GM21390 (cell line): ENCODE measurements around the gene DDX1.

Source experiments
- ATAC-seq: cut with Tn5 transposase; IDR thresholded peaks from one replicate; pipeline ENCODE4 v1.9.1; 2021; ENCODE audit not compliant: unreplicated experiment

Gene DDX1

DNA sequence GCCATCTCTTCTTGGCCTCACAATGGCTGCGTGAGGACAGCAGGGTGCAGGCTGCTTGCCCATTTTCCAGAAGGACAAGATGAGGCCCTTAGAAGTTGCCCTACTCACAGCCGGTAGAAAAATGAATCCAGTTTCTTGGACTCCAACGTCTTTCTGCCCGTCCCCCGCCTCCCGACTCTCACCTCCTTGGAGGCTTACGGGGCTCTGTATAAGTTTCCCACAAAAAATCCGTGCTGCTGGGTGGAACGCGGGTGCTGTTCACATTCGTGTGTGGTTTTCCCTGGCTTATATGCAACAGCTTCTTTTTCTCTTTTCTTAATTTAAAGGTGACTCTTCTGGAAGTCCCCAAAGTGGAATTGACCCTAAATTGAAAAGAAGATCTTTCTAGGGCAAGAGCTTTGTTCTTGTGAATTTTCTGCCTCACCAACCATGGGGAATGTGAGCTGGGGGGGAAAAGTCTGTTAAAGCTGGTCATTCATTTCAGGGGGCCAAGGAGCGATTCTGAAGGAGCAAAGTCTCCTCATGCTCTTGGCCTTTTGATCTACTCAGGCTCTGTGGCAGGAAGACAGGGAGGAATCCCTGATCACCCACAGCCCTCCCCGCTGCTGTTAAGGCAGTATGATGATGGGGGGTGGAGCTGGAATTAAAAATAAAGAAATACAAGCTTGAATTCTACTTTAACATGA, 51.3 kb downstream of the DDX1 start:
- ATAC-seq = no peak

DNA sequence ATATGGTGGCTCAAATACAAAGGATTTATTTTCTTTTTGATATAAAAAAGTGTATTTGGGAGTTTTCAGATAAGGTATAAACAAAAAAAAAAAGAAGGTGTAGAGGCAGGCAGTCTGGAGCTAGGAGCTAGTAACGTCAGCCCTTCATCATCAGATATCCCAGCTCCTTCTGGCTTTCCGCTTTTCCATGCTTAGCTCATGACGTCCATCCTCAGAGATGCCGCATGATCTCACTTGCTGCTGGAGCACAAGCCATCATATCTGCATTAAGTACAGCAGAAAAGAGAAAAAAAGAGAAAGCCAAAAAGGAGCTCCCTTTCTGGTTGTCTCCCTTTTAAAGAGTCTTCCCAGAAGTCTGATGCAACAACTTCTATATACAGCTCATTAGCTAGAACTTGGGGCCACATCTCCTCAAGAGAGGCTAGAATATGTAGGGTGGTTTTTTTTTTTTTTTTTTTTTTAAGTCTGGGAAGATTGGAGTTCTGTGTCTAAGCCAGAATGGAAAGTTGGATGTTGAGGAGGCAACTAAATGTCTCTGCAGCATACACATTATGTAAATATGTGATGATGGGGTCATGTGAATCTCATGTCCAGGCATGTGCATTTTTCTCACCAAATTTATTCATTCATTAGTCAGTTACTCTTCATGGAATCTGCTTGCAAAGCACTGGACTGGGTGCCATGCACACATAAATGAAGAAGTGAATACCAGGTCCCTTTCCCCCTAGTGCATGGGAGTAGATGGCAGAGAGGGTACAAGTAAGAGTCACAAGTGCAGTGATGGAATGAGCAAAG, 52.3 kb downstream of the DDX1 start:
- no peak for ATAC-seq

DNA sequence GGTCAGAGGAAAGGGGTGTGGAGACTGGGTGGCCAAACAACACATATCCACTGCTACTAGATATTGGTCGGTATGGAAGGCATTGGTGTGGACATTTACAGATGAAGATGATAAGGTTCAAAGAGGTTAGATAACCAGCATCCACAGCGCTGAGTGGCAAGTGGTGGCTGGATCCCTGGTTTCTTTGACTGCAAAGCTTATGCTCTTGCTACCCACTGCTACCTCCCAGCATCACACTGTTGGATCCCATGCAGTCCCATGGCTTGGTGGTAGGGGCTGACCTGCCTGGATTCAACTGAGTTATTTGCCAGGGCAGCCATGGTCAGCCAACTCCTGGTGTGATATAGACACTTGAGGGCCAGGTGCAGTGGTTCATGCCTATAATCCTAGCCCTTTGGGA, 53.6 kb downstream of the DDX1 start:
- no peak for ATAC-seq

DNA sequence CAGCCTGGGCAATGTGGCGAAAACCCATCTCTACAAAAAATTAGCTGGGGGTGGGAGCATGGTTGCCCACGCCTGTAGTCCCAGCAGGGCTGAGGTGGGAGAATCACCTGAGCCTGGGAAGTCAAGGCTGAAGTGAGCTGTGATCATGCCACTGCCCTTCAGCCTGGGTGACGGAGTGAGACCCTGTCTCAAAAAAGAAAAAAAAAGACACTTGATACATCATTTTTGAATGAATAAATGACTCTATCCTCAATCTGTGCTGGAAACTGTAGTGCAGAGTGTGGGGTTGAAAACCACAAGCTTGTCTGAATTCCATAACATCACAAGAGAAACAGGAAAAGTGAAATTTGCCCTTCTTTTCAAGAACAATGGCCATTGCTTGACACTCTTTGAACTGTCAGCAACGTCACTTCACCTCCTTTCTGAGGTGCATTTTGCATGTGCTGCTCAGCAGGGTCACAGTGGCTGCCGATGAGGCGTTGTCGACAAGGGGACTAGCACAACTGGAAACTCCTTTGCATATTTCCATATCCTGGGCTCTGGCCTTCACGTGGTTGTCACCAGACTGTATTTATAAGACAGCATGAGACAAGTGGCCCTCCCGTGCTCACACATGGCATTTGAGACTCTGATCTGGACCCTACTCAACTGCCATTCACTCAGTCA, 54.2 kb downstream of the DDX1 start:
- ATAC-seq = no peak

DNA sequence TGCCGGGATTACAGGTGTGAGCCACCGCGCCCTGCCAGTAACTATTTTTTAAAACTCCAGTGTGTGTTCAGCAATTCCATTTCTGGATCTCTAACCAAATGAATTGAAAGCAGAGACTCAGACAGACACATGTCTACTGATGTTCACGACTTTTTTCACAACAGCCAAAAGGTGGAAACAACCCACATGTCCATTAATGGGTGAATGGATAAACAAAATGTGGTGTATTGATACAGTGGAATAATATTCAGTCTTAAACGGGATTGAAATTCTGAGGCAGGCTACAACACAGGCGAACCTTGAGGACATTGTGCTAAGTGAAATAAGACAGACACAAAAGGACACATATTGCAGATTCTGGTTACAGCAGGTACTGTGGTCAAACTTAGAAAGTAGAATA, 55.0 kb downstream of the DDX1 start:
- ATAC-seq = no peak

DNA sequence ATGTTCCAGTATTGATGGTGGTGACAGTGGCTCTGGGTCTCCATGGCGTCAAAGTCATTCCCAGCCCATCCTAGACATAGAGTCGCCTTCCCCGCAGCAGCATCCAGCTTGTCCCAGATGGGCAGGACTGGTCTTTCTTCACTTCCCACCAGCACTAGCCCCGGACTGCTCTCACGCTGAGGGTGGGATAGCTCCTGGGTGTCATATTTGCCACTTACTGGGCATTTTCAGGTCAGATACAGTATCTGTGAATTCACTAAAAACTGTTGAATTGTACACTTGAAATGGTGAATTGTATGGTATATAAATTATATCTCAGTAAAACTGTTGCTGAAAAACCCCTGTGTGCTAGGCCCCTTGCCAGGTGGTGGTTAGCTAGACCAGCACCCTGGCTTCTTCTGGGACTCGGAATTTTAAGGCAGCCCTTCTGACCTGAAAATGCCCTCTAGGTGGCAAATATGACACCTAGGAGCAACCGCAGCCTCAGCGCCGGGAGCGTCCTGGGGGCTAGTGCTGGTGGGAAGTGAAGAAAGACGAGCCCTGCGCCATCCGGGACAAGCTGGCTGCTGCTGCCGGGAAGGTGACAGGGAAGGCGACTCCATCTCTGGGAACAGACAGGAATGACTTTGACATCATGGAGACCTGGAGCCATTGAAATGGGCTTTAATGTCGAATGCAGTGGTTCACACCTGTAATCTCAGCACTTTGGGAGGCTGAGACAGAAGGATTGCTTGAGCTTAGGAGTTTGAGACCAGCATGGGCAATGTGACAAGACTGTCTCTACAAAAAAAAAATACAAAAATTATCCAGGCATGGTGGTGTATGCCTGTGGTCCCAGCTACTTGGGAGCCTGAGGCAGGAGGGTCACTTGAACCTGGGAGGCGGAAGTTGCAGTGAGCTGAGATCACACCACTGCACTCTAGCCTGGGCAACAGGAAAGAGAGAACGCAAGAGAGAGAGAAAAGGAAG, 56.2 kb downstream of the DDX1 start:
- ATAC-seq = no peak

DNA sequence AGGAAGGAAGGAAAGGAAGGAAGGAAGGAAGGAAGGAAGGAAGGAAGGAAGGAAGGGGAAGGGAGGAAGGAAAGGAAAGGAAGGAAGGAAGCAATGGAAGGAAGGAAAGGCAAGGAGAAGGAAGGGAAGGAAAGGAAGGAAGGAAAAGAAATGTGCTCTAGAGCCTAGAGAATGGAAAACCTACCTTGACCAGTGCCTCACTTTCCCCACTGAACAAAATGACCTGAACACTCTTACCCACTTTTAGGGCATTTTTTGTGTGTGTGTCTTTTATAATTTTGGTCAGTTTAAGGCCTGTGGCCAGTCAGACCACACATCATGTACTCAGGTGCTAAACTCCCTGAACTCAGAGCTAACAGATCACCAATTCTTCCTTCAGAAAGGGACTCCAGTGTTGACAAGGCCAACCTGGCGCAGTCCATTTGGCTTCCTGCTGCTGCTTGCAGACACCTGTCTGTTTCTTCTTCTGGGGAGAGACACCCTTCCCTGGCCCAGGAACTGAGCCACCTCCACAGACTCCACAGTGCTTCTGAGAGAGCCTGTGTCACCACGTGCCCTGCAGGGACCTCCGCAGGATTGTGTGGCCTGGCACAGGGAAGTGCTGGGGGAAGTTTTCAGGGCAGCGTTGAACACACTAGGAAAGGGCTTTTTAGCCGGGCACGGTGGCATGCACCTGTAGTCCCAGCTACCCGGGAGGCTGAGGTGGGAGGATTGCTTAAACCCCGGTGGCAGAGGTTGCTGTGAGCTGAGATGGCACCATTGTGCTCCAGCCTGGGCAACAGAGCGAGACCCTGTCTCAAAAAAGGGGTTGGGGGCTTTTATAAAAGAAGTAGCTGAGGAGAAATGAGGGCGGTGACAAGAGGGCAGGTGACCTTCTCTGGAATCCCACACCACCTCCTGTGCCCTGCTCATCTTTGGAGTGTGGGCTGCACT, 57.2 kb downstream of the DDX1 start:
- no peak for ATAC-seq

DNA sequence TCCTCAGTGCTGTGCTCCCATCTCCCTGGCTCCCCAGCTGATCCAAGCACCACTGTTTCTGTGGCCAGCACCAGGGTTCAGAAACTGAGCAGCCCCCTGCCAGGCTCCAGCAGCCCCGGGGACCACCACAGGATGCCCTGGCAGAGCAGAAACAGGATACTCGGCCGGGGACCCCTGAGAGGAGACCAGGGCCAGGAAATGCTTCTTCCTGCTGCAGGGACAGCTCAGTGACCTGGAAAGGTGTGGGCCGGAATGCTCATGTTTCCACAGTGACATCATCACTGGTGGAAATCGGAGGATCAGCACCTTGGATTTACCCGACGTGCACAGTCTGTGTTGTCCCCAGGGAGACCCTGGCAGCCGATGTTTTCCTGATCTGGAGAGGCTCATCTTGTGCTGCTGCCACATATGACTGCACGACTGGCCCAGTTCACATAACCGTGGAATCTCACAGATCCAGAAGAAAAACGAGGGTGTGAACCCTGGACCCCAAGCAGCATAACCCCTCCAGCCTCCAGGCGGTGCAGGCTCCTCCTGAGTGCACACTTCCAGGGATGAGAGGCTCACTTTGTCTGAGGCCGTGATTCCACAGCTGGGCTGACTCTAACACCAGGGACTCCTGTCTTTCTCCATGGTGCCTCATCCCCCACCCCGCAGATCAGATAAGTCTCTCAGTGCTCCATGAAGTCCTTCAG, 58.0 kb downstream of the DDX1 start:
- no peak for ATAC-seq

DNA sequence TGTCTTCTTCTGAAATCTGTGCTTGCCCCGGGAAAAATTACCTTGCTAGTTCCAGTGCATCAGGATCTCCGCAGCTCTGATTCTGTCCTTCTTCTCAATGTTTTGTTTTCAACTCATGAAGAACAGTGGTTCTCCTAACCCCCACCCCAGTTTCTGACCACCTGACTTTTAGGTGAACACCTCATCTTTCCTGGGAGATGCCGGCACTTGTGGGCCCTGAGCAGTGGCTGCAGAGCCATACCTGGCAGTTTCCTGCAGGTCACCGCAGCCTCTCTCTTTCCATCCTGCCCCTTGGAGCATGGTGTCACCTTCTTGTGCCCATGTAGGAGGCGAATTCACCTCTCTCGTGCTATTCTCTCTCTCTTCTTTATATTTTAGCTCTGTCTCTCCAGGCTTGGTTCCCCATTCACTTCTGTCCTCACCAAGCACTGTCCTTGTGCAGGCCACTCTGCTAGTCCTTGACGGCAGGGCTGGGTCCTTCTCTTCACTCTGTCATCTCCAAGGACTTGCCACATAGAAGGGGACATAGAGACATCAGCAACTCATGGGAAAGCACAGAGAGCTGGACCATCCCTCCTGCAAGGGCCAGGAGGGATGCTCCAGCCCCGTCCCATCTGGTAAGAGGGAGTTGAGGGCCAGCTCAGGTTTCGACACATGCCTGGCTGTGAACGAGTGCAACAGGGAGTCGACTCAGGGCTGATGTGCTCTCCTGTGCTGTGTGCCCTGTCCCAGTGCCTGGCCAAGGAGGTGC, 59.1 kb downstream of the DDX1 start:
- no peak for ATAC-seq

DNA sequence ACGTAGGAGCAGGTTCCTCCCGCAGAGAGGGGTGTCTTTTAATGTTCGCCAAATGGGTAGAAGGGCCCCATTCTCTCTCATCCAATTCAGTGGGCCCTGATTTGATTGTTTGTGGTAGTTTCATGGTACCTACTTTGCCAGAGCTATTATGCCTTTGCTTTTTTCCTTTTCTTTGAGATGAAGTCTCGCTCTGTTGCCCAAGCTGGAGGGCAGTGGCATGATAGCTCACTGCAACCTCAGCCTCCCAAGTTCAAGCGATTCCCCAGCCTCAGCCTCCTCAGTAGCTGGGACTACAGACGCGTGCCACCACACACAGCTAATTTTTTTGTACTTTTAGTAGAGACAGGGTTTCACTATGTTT, 59.7 kb downstream of the DDX1 start:
- ATAC-seq = no peak

DNA sequence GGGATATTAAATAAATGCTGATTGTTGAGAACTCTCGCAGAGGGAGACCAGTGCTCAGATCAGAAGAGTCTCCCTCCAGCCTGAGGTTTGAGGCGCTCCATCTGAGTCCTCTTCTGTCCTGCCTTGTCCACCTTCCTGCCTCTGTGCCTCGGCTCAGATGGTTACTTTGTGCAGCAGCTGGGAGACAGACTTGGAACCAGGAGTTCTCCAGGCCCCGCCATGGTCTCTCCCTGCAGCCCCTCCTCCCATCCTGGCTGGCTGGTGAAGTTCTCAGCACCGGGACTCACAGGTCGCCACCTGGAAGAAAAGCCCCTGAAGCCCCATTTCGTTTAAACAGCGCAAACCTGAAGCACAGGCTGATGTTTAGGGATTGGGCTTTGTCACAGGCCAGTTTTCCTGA, 60.6 kb downstream of the DDX1 start:
- no peak for ATAC-seq

DNA sequence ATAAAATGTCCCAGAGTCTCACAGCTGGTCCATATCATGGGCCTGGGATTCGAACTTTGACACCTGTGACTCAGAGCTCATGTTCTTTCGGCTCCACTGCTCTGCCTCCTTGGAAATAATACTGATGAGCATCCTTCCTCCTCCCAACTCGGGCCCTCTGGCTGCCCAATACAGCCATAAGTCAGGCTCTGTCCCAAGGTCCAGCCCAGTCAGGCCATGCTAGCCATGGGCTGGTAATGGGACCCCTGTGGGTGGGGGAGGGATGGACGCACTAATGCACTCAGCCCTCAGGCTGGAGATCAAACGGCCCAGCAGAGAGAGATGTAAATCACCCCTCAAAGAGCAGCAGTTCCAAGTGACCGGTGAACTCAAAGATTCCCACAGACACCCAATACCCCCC, 61.1 kb downstream of the DDX1 start:
- ATAC-seq = no peak

DNA sequence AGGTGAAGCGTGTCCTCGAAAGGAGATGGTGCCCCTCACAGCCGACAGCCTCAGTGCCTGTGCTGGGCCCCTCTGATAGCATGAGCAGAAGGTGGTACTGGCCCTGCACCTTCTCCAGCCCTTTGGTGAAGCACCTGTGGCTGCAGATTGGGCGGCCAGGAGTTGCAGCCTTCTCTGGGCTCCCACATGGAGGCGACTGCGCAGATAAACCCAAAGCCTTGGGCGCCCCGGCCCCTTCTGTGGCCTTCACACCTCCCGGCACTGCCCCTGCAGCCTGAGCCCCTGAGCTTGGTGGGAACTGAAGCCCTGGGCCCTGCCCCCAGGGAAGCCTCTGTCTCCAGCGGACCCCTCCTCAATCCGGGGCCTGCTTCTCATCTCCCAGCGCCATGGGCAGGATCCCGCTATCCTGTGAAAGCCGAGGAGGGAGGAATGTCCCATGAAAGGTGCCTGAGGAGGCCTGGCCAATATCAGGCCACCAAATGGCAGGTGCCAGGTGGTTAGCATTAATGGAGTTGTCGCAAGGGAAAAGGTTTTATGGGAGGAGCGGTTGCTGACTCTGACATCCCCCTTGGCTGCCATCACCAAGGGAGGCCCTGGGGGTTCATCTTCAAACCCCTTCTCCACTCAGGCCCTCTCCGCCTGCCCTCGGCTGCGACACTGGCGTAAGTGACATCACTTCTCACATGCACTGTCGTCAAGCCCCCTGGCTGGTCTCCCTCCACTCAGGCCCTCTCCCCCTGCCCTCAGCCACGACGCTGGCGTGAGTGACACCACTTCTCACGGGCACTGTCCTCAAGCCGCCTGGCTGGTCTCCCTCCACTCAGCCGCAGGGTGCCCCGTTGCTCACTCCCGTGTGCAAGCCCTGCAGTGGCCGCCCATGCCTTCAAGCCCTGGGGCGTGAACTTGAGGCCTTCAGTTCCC, 62.4 kb downstream of the DDX1 start:
- no peak for ATAC-seq

DNA sequence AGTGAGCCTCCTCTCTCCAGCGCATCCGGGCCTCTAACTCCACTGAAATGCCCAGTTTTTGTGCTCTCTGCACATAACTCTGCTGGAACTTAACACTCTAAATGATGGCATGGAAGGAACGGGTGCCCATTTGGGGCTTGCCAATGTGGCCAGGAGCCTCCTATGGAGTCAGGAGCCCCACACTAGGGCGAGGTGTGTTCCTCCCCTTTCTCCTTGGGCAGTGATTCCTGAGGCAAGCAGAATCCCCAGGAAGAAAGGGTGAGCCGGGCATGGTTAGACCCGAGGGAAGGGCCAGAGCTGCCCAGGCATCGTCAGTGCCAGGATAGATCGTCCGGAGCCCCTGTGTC, 63.0 kb downstream of the DDX1 start:
- no peak for ATAC-seq

DNA sequence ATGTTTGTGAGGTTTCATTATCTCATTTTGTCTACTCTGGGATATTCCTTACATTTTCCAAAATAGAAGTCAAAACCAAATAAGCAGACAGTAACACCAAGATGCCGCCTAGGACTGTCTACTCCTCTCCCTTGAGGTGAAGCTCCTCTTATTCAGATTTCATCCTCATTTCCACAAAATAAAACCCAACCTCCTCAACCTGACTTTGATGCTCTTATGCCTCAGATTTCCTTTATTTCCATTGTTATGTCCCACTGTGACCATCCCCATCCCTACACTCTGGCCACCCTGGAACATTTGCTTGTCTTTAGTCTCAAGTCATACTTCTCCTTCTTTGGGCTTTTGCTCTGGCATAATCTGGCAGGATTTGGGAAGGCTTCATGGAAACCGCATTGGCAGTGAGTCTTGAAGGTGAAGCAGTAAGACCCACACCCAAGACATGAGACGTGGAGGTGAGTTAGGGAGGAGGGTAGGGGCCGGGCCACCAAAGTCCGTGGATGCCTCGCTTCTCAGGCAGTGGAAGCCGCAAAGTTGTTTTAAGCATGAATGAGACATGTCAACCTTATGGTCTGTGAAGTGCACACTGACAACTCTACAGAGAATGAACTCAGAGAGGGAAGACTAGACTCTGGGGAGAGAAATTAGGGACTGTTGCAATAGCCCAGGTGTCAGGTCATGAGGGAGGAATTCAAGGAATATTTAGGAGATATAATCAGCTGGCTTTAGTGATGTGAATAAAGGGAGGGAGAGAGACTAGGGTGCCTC, 63.6 kb downstream of the DDX1 start:
- ATAC-seq = no peak

DNA sequence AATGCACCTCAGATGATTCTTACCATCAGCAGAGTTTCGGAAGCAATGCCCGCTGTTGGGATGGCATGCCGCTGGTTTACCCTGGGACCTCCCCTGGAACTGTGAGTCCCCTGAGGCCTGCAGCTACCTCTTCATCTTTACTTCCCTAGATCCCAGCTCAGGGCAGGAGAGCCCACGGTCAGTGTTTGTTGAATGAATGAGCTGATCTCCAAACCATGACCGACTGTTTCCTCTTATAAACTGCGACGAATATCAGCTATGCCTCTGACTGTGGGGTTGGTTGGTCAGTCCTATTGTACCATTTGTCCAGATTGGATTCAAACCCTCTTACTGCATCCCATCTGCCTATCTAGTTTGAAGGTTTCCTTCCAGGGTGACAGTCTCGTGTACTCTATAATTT, 64.4 kb downstream of the DDX1 start:
- ATAC-seq = no peak

DNA sequence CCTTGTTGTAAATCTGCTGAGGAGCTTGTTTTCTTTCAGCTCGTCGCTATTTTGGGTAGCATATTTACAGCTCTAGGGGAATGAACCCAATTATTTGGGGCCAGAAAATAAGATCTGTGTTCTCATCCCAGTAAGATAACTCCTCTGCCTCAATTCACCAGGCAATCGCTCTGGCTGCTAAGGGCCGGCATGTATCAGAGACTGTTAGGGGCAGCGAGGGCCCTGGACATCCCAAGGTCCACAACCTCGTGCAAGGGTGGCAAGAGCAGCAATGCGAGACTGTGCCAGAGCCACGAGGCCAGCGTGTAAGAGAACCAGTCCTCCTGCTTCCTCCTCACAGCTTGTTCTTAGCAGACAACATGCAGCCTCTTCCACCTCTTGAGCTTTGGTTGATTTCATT, 66.1 kb downstream of the DDX1 start:
- ATAC-seq = no peak
